Mesenchymal stem cell (in vitro differentiated cells and primary cell): ENCODE data around the gene TNNI3K.

Source experiments
- DNase-seq: peaks from one replicate; pipeline ENCODE4 v3.0.0-alpha.2; 2013
- H2AFZ ChIP-seq: one replicate; pipeline ENCODE4 v1.6.1; 2013; ENCODE audit warnings: low read depth, mild to moderate bottlenecking, control low read depth, inconsistent platforms, low read length, moderate library complexity
- H2AK5ac ChIP-seq: 2 replicates; pipeline ENCODE4 v1.6.1; 2013; ENCODE audit warnings: low read length, moderate library complexity, mild to moderate bottlenecking, inconsistent platforms; ENCODE audit not compliant: severe bottlenecking
- H2BK120ac ChIP-seq: one replicate; pipeline ENCODE4 v1.6.1; 2013; ENCODE audit warnings: low read depth, mild to moderate bottlenecking, inconsistent platforms, low read length, moderate library complexity
- H2BK12ac ChIP-seq, 2 experiments: one replicate each; pipeline ENCODE4 v1.6.1; 2013; ENCODE audit warnings: inconsistent platforms in 2 of 2, low read length in 2 of 2, mild to moderate bottlenecking in 2 of 2, moderate library complexity in 2 of 2, control low read depth in 1 of 2
- H2BK15ac ChIP-seq: one replicate; pipeline ENCODE4 v1.6.1; 2013; ENCODE audit warnings: mild to moderate bottlenecking, low read depth, inconsistent platforms; ENCODE audit not compliant: poor library complexity, severe bottlenecking
- H2BK5ac ChIP-seq: 2 replicates; pipeline ENCODE4 v1.6.1; 2013; ENCODE audit warnings: low read depth, mild to moderate bottlenecking, low read length, control low read depth, inconsistent platforms; ENCODE audit not compliant: poor library complexity, severe bottlenecking
- H3K14ac ChIP-seq, 2 experiments: one replicate each; pipeline ENCODE4 v1.6.1; 2013; ENCODE audit warnings: inconsistent platforms in 2 of 2, low read length in 2 of 2, control low read depth in 1 of 2, mild to moderate bottlenecking in 1 of 2, moderate library complexity in 1 of 2
- H3K18ac ChIP-seq, 2 experiments: one replicate each; pipeline ENCODE4 v1.6.1; 2013; ENCODE audit warnings: inconsistent platforms in 2 of 2, low read length in 2 of 2, control low read depth in 1 of 2, low read depth in 1 of 2, mild to moderate bottlenecking in 1 of 2
- H3K23ac ChIP-seq, 2 experiments: one replicate each; pipeline ENCODE4 v1.6.1; 2013; ENCODE audit warnings: inconsistent platforms in 2 of 2, low read length in 2 of 2, mild to moderate bottlenecking in 2 of 2, moderate library complexity in 2 of 2, control low read depth in 1 of 2
- H3K27ac ChIP-seq: 2 replicates; pipeline ENCODE4 v1.5.1; 2013; ENCODE audit warnings: mild to moderate bottlenecking, moderate library complexity, low read length, control low read depth, inconsistent platforms; ENCODE audit not compliant: poor library complexity, severe bottlenecking
- H3K27me3 ChIP-seq, 2 experiments: 2 replicates each; pipeline versions ENCODE4 v1.6.1 to v1.7.0; 2013; ENCODE audit warnings: low read length in 2 of 2, mild to moderate bottlenecking in 2 of 2, moderate library complexity in 2 of 2, control low read depth in 1 of 2, inconsistent platforms in 1 of 2; ENCODE audit not compliant: control insufficient read depth in 1 of 2, insufficient read depth in 1 of 2
- H3K36me3 ChIP-seq, 2 experiments: 2 replicates each; pipeline versions ENCODE4 v1.6.1 to v1.7.0; 2013; ENCODE audit warnings: low read length in 2 of 2, control low read depth in 1 of 2, inconsistent platforms in 1 of 2, low read depth in 1 of 2, mild to moderate bottlenecking in 1 of 2; ENCODE audit not compliant: insufficient read depth in 2 of 2, control insufficient read depth in 1 of 2
- H3K4ac ChIP-seq, 2 experiments: one replicate each; pipeline ENCODE4 v1.6.1; 2013; ENCODE audit warnings: inconsistent platforms in 2 of 2, low read length in 2 of 2, mild to moderate bottlenecking in 2 of 2, moderate library complexity in 2 of 2, control low read depth in 1 of 2, low read depth in 1 of 2
- H3K4me1 ChIP-seq: 2 replicates; pipeline ENCODE4 v1.6.1; 2013; ENCODE audit warnings: low read depth, low read length, control low read depth; ENCODE audit not compliant: control insufficient read depth, insufficient read depth
- H3K4me2 ChIP-seq: 2 replicates; pipeline ENCODE4 v1.6.1; 2013; ENCODE audit warnings: low read length, mild to moderate bottlenecking, inconsistent platforms; ENCODE audit not compliant: poor library complexity, severe bottlenecking
- H3K4me3 ChIP-seq, 2 experiments: 2 replicates each; pipeline versions ENCODE4 v1.5.1 to v1.7.0; 2013; ENCODE audit warnings: low read length in 2 of 2, mild to moderate bottlenecking in 2 of 2, control low read depth in 1 of 2, low read depth in 1 of 2; ENCODE audit not compliant: insufficient read depth in 1 of 2
- H3K79me1 ChIP-seq: replicated peaks from 2 replicates; pipeline ENCODE4 v1.6.1; 2013; ENCODE audit warnings: mild to moderate bottlenecking, control low read depth, low read length, inconsistent platforms; ENCODE audit not compliant: poor library complexity, severe bottlenecking
- H3K9ac ChIP-seq: 2 replicates; pipeline ENCODE4 v1.7.0; 2013; ENCODE audit warnings: mild to moderate bottlenecking, low read length, moderate library complexity
- H3K9me3 ChIP-seq: 2 replicates; pipeline ENCODE4 v1.7.0; 2013; ENCODE audit warnings: mild to moderate bottlenecking, low read length; ENCODE audit not compliant: control insufficient read depth
- H4K8ac ChIP-seq: one replicate; pipeline ENCODE4 v1.6.1; 2013; ENCODE audit warnings: inconsistent platforms, mild to moderate bottlenecking, low read length, moderate library complexity
- H4K91ac ChIP-seq: one replicate; pipeline ENCODE4 v1.6.1; 2013; ENCODE audit warnings: mild to moderate bottlenecking, low read length, inconsistent platforms
- WGBS: methylation state at CpG from one replicate; pipeline ENCODE4 v1.1.7; 2013; ENCODE audit warnings: mixed read lengths; 5-methylcytosine and 5-hydroxymethylcytosine counted together

TNNI3K gene

DNA sequence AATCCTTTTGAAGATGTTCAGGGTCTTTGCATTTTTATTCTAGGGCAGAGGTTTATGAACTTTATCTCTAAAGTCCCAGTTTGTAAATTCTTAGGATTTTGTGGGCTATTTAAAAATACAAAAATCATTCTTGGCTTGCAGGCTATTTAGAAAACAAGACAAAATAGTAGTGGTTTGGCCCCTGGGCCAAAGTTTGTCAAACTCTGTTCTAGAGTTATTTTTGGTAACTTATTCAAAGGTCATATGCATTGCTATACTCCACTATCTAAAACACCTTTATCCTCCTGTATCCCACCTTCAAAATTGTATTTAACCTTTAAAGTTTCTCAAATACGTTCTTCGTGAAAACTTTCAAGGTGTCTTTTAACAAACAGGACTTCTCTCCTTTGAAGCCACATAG, 352.7 kb downstream of the TNNI3K start:
- H3K4me2 ChIP-seq: no peak overlapping the region
- H3K23ac ChIP-seq: no peak overlapping the region
- H3K4me3 ChIP-seq: no peak overlapping the region
- H3K4ac ChIP-seq: no peak overlapping the region
- no peak overlapping the region for H3K9ac ChIP-seq
- H2BK5ac ChIP-seq: no peak overlapping the region
- no peak overlapping the region for H2AK5ac ChIP-seq
- no peak overlapping the region for H2AFZ ChIP-seq
- H3K27me3 ChIP-seq: no peaks in the 10 kb centered on the region
- no peak overlapping the region for H2BK15ac ChIP-seq
- WGBS: 100% methylated on average over 2 of the region's 2 CpGs
- H4K8ac ChIP-seq: no peak overlapping the region
- H3K14ac ChIP-seq: no peak overlapping the region
- H3K36me3 ChIP-seq: no peaks in the 10 kb centered on the region
- H2BK120ac ChIP-seq: no peak overlapping the region
- no peaks in the 10 kb centered on the region for H3K4me1 ChIP-seq
- H3K9me3 ChIP-seq: no peaks in the 10 kb centered on the region
- H3K18ac ChIP-seq: no peak overlapping the region
- H3K27ac ChIP-seq: no peak overlapping the region
- H4K91ac ChIP-seq: no peak overlapping the region
- DNase-seq: no peak
- H2BK12ac ChIP-seq: no peak overlapping the region
- no peaks in the 10 kb centered on the region for H3K79me1 ChIP-seq

- H2BK12ac ChIP-seq: no peak overlapping the region
Measured at GRCh38 chr1:74590288-74590687, 355.1 kb downstream of the TNNI3K start.

DNA sequence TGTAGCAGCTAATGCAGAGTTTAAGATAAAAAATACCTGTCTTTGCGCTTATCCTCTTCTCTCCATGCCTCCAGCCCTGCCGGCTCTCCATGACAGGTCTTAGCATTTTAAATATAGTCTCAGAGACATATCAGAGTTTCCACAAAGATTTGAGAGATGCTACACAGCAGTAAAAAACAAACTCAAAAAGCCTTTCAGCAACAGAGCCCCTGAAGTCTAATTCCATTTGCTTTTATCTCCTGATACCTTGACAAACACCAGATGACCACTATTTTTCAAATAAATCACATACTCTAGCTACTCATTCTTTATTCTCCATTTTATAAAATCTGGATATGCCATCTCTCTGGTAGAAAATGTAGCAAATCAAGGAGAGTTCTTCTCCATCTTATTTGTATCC, 356.8 kb downstream of the TNNI3K start:
- DNase-seq: no peak
- Histone ChIP-seq H2BK12ac (no peak overlapping the region), H3K4ac (no peak overlapping the region), H3K9me3 (no peaks in the 10 kb centered on the region), H3K18ac (no peak overlapping the region), H3K4me2 (no peak overlapping the region), H3K27me3 (no peaks in the 10 kb centered on the region), H3K9ac (no peak overlapping the region), H3K4me1 (no peaks in the 10 kb centered on the region), H2BK120ac (no peak overlapping the region), H3K79me1 (no peaks in the 10 kb centered on the region), H4K91ac (no peak overlapping the region), H2AFZ (no peak overlapping the region), H3K4me3 (no peak overlapping the region), H3K23ac (no peak overlapping the region), H4K8ac (no peak overlapping the region), H3K27ac (no peak overlapping the region), H2BK15ac (no peak overlapping the region), H3K36me3 (no peaks in the 10 kb centered on the region), H3K14ac (no peak overlapping the region), H2BK5ac (no peak overlapping the region), H2AK5ac (no peak overlapping the region)
- WGBS: 93% methylated on average over 2 of the region's 2 CpGs

More at GRCh38 chr1:74590288-74590687, 355.1 kb downstream of the TNNI3K start:
- no peak overlapping the region for H3K9ac ChIP-seq
- H2BK15ac ChIP-seq: no peak overlapping the region
- no peak overlapping the region for H3K4ac ChIP-seq
- H3K23ac ChIP-seq: no peak overlapping the region
- no peak overlapping the region for H3K14ac ChIP-seq
- no peak overlapping the region for H3K18ac ChIP-seq
- H3K9me3 ChIP-seq: no peaks in the 10 kb centered on the region
- H3K27me3 ChIP-seq: no peaks in the 10 kb centered on the region
- H3K4me1 ChIP-seq: no peaks in the 10 kb centered on the region
- no peak overlapping the region for H2BK5ac ChIP-seq
- H3K79me1 ChIP-seq: no peaks in the 10 kb centered on the region
- no peaks in the 10 kb centered on the region for H3K36me3 ChIP-seq
- WGBS: 77% methylated on average over 4 of the region's 5 CpGs
- H4K8ac ChIP-seq: no peak overlapping the region
- H4K91ac ChIP-seq: no peak overlapping the region
- no peak for DNase-seq
- no peak overlapping the region for H3K4me3 ChIP-seq
- H3K4me2 ChIP-seq: no peak overlapping the region
- no peak overlapping the region for H2BK120ac ChIP-seq
- H2AK5ac ChIP-seq: no peak overlapping the region
- H2AFZ ChIP-seq: no peak overlapping the region
- H3K27ac ChIP-seq: no peak overlapping the region

DNA sequence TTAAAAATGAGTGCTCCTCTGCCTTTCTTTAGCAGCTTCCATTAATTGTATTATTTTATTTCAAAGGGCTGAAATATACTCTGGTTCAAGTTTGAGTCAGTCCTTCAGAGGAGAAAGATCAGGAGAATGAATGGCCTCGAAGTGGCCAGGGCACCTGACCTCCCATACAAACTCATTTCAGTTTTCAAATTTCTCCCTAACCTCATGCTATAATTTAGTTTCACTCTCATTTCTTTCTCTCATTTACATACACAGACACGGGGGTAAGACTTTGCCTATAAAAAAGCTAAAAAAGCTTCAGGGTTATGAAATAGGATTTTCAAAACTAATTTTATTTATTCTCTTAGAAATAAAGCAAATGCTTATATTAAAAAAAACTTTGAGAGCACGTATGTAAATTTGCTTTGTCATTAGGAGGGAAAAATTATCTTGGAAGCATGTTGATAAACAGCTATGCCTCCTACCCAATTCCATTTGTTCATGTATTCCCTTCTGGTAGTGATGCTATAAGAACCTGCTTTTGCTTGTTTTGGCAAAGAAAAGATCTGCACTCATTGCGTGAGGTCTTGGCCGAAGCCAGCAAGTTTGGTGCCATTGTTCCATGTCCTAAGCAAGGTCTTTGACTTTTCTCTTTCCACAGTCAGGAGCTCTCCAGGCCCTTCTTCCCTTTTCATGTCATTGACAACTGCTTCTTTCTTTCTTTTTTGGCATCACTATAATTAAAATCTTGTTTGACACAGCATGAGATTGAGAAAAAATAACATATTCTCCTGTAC, 357.6 kb downstream of the TNNI3K start:
- no peak for DNase-seq
- H3K9ac ChIP-seq: no peak overlapping the region
- H4K8ac ChIP-seq: no peak overlapping the region
- H3K23ac ChIP-seq: no peak overlapping the region
- no peak overlapping the region for H3K4me3 ChIP-seq
- no peak overlapping the region for H3K18ac ChIP-seq
- no peak overlapping the region for H4K91ac ChIP-seq
- no peak overlapping the region for H2BK12ac ChIP-seq
- no peaks in the 10 kb centered on the region for H3K79me1 ChIP-seq
- no peaks in the 10 kb centered on the region for H3K4me1 ChIP-seq
- no peak overlapping the region for H2AFZ ChIP-seq
- no peak overlapping the region for H2AK5ac ChIP-seq
- WGBS: 48% methylated on average over 3 of the region's 5 CpGs
- H3K4me2 ChIP-seq: no peak overlapping the region
- H3K27me3 ChIP-seq: no peaks in the 10 kb centered on the region
- H3K9me3 ChIP-seq: no peaks in the 10 kb centered on the region
- H3K27ac ChIP-seq: no peak overlapping the region
- H3K36me3 ChIP-seq: no peaks in the 10 kb centered on the region
- no peak overlapping the region for H2BK15ac ChIP-seq
- no peak overlapping the region for H2BK5ac ChIP-seq
- no peak overlapping the region for H2BK120ac ChIP-seq
- no peak overlapping the region for H3K4ac ChIP-seq
- no peak overlapping the region for H3K14ac ChIP-seq
